NT2/D1 (cell line): Measurements from ENCODE around the gene MITF.

ENCODE experiments used
- SUZ12 ChIP-seq: IDR thresholded peaks from 2 replicates; pipeline ENCODE4 v1.6.1; 2011; ENCODE audit not compliant: insufficient read length, insufficient read depth; ENCODE audit errors: extremely low read depth
- YY1 ChIP-seq: IDR thresholded peaks from 2 replicates; pipeline ENCODE4 v1.6.1; 2011; ENCODE audit not compliant: insufficient read length, insufficient read depth
- ZNF274 ChIP-seq: IDR thresholded peaks from 2 replicates; pipeline ENCODE4 v1.6.1; 2011; ENCODE audit warnings: mild to moderate bottlenecking, low read depth, low read length

DNA sequence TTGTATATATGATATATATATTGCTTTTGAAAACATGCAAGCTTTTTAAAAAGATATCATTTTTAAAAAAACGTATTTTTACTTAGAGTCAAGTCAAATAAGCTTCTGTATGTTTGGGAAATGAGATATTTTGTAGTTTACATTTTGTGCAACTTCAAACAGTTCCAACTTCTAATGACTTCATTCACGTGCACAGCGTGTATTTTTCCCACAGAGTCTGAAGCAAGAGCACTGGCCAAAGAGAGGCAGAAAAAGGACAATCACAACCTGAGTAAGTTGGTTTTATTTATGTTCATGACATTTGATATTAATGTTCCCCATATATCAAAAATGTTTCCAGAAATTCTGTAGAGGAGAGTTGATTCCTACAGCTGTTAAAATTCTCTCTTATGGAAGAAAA is 212.4 kb downstream of the MITF start:
- TF ChIP-seq YY1, result no peak
- TF ChIP-seq SUZ12, result no peak
- no peak for TF ChIP-seq ZNF274
